ENCODE data around the gene CA4.

The CA4 gene

GRCh38 chr17:60134396-60135150 lies 15.2 kb upstream of the CA4 start:
- no peak for DNase-seq

- DNase-seq: peak; percentile 90
Observed at GRCh38 chr17:60135151-60135950, 14.4 kb upstream of the CA4 start.

DNA sequence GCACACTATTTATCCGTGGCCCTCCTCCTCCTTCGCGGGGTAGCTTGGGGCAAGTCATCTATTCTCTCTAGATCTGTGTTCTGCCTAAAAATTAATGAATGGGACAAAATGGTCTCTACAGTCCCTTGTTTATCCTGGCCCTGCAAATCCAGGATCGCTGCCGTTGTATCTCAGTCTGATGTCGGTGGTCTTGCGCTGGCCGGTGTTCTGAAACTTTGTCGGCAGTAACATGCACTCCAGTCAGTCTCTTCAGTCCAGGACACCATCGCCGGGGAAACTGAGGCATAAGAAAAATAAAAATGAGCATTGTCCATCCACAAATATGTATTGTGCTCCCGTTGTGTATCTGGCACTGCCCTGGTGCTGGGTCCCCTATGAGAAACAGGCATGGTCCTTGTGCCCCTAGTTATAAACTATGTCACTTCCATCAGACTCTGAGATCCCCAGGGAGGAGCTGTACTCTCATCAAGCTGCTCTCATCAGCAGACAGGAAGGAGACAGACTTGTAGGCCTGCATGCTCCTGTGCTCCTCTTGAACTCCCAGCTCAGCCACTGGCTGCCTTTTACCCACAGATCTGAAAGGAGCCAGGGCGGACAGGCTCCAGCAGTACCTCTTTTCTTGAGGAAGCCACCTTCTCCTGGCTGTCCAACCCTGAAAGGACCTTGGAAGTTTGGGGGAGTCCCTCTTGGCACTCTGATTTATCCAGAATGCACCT lies 13.7 kb upstream of the CA4 start:
- no peak for DNase-seq

GRCh38 chr17:60137731-60138130 lies 12.0 kb upstream of the CA4 start:
- no peak for DNase-seq

GRCh38 chr17:60138769-60139437 lies 10.9 kb upstream of the CA4 start:
- no peak for DNase-seq

- no peak for DNase-seq
Observed at GRCh38 chr17:60139438-60140285, 10.1 kb upstream of the CA4 start.

DNA sequence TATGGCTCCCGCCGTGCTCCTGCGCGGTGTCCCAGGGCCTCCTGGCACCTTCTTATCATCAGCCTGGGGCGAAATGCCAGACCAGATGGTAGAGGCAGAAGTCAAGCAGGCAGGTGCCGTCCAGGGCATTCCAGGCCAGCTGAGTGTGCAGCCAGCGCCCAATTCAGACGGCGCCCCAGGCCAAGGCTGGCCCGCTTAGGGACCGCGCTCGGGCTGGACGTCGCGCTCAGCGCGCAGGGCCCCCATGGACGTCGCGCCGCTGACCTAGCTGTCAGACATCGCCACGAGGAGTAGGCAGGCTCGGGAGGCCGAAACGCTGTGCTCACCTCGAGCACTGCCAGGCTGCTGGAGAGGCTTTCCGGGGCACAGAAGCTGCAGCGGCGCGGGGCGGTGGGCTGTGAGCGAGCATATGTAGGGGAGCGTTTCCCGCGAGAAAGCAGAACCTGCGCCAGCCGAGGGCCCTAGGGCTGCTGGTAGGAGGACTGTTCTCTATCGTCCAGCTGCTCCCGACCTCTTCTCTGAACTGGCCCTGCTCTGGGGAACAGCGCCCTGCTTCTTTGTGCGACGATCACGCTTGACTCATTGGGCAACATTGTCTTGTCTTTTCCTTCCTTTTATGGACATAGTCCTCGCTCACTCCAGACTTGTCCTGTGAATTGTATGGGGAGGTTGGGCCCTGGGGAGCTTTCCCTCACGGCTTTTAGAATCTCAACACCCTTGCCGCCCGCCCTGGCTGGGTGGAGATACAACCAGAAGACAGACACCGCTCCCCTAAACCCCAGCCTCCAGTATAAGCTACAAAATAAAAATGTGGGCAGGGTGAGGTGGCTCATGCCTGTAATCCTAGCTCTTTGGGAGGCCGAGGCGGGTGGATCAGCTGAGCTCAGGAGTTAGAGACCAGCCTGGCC lies 8.4 kb upstream of the CA4 start:
- no peak for DNase-seq

- peak; percentile 81 for DNase-seq
Observed at GRCh38 chr17:60142872-60143499, 6.8 kb upstream of the CA4 start.

DNA sequence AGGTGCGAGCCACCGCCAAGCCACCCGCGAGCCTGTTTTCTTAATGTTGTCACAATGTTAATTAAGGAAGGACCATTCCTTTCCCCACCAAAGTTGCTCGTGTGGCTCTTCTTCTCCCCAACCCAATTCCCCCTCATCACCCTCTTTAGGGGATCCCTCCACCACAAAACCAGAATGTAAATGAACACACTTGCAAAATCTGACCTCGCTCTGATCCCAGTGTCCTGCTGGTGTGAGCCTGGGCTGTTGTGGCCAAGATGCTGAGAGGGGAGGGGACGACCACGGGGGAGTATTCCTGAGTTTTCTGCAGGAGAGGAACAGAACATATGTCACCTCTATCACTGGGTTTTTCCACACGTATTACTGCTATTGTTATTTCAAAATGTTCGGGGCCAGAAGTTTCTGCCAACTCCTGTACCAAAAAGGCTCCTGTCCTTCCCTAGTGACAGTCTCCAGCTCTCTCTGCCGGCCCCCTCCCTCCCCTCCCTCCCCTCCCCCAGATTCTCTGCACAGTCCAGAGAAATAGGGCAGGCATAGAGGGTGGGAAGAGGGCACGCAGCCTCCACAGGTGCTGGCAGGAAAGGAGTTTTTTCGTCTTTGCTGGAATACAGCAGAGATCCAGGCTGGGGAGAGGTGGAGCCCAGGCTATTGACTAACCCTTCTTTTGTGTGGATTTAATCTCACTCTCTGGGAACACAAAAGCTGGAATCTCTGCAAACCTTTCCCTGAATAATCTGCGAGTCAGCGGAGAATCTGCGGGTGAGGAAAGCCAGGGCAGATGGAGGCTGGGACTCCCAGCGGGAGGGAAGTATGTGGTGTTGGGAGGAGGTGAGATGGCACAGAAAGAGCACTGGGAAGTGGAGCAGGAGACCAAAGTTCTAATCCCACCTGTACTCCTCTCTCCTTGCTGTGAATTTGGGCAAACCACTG lies 4.5 kb upstream of the CA4 start:
- no peak for DNase-seq

DNA sequence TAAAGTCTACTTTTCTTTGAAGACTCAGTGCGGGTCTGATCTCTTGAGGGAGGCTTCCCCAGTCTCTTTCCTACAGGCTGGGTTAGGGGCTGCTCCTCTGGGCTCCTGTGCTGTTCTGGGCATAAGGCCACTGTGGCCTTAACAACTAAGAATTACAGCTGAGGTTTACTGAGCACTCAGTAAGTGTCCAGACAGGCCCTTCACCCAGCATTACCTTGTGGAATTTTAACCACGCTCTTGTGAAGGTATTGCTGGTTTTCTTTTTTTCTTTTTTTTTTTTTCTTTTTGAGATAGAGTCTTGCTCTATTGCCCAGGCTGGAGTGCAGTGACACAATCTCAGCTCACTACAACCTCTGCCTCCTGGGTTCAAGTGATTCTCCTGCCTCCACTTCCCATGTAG lies 3.6 kb upstream of the CA4 start:
- DNase-seq: no peak

GRCh38 chr17:60147553-60148223 lies 2.1 kb upstream of the CA4 start:
- no peak for DNase-seq

DNA sequence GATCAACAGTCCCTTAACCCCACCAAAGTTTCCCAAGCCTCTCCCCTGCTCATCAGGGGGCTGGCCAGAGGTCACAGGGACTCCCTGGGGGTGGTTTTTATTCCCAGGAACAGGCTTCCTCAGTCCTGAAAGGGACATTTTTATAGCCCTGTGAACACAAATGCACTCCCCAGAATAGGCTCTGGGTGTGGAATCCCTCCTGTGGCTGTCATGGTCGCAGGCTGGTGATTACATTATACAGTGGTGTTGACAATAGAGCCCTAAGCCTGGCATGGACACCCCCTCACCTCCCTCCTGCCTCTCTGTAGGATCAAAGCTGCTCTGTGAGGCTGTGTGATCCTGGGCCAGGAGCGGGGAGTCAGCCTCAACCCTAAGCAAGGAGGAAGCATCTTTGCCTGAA lies 1.4 kb upstream of the CA4 start:
- no peak for DNase-seq

DNA sequence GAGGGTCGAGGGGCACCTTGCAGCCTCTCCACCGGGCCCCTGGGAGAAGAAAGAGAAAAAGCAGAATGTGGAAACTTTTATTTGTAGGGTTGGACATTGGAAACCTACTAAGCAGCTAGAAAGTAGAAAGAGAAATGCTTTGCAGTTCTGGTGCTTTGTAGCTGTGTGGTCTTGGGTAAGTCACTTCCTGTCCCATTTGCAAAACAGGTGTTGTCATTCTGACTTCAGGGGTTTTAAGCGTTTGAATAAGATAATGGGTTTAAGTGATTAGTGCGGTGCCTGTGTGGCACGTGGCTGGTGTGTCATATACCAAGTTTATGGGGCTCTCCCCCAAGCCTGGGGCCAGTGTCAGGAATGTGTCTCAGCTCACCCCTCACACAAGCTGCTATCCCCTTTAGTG lies 1.6 kb downstream of the CA4 start:
- DNase-seq: no peak

DNA sequence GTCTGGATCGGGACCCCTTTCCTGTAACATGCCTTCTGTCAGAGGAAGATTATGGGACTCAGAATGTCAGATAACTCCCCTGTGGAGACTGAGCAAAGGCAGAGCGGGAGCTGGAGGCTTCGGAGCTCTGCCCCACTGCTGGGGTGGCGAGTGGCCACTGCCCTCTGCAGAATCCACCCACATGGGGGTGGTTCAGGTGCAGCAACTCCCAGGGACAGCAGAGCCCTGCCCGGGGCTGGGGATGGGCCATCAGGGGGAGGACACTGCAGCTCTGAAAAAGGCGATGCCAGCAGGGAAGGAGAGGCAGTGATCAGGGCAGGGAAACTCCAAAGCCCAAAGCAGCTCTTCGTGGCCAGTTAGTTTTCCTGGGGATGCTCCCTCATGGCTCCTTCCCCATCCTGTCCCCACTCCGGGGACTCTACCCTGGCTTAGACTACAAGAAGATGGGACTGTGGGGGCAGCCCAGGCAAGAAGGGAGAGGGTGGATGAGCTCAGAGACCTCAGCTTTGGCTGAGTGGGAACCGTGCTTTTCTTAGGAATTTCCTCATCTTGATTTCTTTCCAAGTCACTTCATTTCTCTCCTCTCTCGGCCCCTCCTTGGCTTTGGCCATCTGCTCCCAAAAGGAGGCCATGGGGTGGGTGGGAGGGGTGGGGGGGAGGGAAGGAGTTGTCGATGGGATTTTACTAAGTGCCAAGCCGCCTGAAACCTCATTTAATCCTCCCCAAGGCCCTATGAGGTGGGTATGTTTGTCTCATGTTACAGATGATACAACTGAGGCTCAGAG lies 4.0 kb downstream of the CA4 start:
- DNase-seq: no peak

DNA sequence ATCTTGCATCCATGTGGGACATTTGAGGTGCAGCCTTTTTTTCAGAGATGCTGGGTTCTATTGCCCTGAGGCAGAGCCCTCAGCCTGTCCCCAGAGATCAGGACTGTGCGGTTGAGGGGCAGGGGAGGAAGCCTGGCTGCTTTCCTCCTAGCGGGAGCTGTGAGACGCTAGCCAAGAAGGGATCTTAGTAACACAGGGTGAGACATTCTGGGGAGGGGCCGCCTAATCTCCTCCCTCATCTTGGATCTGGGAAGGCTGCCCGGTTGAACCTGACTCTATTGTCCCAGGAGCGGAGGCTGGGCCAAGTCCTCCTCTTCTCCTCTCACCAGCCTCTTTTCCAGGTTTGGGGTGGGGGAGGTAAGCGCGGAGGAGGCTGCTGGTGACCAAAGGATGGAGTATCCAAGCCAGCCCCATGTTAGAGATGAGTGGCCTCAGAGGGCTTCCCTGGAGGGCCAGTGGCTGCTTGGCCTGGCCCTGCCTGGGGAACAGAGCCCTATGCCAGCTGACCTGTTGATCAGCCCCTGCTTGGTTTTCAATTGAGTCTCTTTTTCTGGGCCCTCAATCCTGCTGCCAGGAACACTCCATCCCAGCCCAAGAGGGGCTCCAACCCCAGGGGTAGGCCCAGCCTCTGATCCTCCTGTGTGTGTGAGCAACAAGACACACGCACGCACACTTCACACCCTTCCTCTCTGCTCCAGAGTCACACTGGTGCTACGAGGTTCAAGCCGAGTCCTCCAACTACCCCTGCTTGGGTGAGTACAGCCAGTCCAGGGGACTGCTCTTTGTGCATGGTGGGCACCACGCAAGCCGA lies 5.0 kb downstream of the CA4 start:
- no peak for DNase-seq

DNA sequence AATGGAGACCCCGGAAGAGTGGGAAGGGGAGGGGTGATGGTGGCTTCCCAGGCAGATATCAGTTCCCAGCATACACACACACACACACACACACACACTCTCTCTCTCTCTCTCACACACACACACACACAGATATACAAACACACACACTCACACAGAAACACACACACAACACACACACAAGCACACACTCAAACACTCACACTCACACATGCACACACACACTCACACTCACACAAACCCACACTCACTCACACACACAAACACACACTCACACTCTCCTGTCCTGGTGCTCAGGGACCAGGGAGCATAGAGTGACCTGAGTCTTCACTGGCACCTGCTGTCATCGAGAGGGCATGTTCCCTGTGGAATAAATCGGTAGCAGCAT lies 5.6 kb downstream of the CA4 start:
- DNase-seq: no peak

GRCh38 chr17:60155815-60156214 lies 6.0 kb downstream of the CA4 start:
- no peak for DNase-seq

Measured in NCI-H774 (cell line).